Central memory CD8-positive, alpha-beta T cell (primary cell): ENCODE data around the gene LIPC.
A peak's percentile ranks its signal among the peaks of the same experiment; 100 is the strongest.

Experiments used
- ATAC-seq: fragments of 150-1000 bp; cut with Tn5 transposase; replicated peaks from 2 replicates; pipeline ENCODE4 v1.10.0; 2022; ENCODE audit warnings: mild to moderate bottlenecking, moderate FRiP score, moderate number of reproducible peaks; ENCODE audit not compliant: poor library complexity, severe bottlenecking; ENCODE audit errors: extremely low read depth
- DNase-seq, 2 donors: peaks; one replicate each; pipeline ENCODE4 v3.0.0; 2021; ENCODE audit warnings: low spot score in 2 of 2
- H3K27ac Mint-ChIP-seq: one replicate; pipeline ENCODE4 v1.8.0; 2022; ENCODE audit warnings: low read depth, mild to moderate bottlenecking, moderate library complexity, mixed read lengths
- H3K27me3 Mint-ChIP-seq: one replicate; pipeline ENCODE4 v1.8.0; 2022; ENCODE audit warnings: mixed read lengths
- H3K36me3 Mint-ChIP-seq: one replicate; pipeline ENCODE4 v1.8.0; 2022; ENCODE audit warnings: mild to moderate bottlenecking, moderate library complexity, mixed read lengths; ENCODE audit not compliant: insufficient read depth
- H3K4me1 Mint-ChIP-seq: one replicate; pipeline ENCODE4 v1.8.0; 2022; ENCODE audit warnings: mixed read lengths
- H3K4me3 Mint-ChIP-seq: one replicate; pipeline ENCODE4 v1.8.0; 2022; ENCODE audit warnings: mild to moderate bottlenecking, moderate library complexity, mixed read lengths
- H3K9me3 Mint-ChIP-seq: one replicate; pipeline ENCODE4 v1.8.0; 2022; ENCODE audit warnings: mixed read lengths

LIPC gene

DNA sequence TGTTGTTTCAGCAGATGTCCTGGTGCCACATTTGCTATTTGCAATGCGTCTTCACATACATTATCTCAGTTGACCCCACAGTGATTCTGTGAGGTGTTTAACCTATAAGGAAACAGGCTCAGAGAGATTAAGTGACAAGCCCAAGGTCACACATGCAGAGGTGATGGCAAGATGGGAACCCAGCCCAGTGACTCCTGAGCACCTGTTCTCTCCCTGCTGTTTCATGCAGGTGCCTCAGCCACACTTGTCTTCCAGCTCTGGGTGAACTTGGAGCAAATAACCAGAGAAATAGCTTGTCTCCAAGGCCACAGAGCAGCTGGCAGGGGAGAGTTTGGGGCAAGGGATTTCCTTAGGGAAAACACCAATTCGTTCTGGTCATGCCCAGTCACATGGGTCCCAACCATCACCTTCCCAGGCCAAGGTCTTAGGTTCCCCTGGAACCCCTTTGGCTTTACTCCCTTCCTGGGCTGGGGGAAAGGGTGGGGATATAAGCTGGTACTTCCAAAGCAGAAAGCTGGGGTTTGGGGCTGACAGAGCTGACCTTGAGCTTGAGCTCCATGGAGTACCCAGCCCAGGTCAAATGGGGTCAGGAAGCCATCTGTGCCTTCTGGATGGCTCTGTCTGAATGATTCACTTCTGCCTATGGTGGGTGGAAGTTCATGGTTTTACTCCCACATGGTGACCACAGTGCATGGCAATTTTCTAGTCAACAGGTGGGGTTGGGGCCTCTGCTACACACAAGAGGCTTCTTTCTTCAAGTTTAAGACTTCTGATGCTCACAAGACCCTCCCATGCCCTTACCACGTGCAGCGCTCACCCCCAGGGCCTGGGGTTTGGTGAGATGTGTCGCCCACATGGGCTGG lies 22.4 kb downstream of the LIPC start:
- Mint-ChIP-seq H3K4me1 (peaks cover 22% of the 10 kb centered on the region), H3K27me3 (no peaks in the 10 kb centered on the region), H3K4me3 (no peak overlapping the region), H3K27ac (no peak overlapping the region), H3K36me3 (peaks cover 3% of the 10 kb centered on the region), H3K9me3 (no peaks in the 10 kb centered on the region)
- ATAC-seq: no peak
- DNase-seq: no peak

DNA sequence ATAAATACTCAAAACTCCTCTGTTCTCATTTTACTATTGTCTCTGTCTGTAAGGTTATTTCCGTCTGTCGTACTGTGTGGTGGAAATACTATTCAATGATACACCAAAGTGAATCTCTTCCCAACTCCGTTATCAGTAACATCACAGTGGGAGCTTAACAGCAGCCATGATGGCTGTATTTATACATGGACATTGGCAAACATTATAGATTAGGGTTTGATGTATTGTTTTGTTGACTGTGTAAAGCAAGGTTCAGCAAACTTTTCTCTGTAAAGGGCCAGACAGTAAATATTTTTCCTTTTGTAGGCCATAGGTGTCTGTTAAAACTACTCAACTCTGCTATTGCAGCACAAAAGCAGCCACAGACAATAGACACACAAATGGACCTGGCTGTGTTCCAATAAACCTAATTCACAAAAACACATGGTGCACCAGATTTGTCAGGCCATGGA lies 23.2 kb downstream of the LIPC start:
- DNase-seq: no peak
- H3K9me3 Mint-ChIP-seq: no peaks in the 10 kb centered on the region
- no peak overlapping the region for H3K4me3 Mint-ChIP-seq
- no peak for ATAC-seq
- H3K4me1 Mint-ChIP-seq: peaks cover 23% of the 10 kb centered on the region
- H3K27ac Mint-ChIP-seq: no peak overlapping the region
- peaks cover 3% of the 10 kb centered on the region for H3K36me3 Mint-ChIP-seq
- H3K27me3 Mint-ChIP-seq: no peaks in the 10 kb centered on the region

DNA sequence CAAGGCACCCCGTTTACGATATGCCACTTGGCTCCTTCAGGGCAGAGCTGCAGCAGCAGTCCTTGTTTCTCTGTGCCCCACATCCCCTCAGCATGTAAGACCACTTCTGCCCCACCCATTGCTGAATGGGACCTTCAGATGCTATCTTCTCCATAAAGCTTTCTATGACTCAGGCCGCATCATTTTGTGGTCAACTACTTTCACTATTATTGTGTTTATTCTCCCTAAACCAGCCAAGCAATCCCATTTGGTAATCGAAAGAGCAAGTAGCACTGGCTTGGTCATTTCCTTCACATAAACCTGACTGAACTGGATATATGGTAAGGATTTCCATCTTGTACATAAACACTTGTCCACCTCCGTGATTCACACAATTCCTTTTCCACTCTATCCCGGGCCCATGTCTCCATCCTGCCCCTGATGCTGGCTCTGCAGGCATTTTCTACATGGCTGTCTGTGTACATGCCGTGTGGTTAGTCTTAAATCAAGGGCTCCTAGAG lies 25.7 kb downstream of the LIPC start:
- no peak for DNase-seq
- peaks cover 40% of the 10 kb centered on the region for H3K4me1 Mint-ChIP-seq
- peak; percentile 55 for ATAC-seq

DNA sequence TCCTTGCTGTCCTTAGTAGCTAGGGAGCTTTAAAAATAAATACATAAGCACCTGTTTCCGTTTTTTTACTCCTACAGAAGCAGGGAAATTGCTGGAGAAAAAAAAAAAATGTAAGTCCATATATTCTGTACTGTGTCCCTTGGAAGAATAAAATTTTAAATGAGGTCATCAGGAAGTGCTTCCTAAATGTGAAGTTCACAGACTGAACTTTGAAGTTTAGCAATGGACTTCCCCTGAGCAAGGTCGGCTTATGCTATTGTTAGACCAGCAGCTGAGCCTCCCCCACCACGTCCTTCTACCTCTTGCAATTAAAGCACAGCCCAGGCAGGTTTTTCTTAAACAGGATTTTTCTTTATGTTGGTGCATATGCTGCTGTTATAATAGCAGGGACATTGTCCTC lies 26.3 kb downstream of the LIPC start:
- peak overlapping the region; percentile 51 for H3K4me3 Mint-ChIP-seq
- ATAC-seq (no peak), DNase-seq (no peak)
- H3K4me1 Mint-ChIP-seq: peaks cover 45% of the 10 kb centered on the region
- no peaks in the 10 kb centered on the region for H3K9me3 Mint-ChIP-seq
- no peaks in the 10 kb centered on the region for H3K27me3 Mint-ChIP-seq
- H3K36me3 Mint-ChIP-seq: peaks cover 3% of the 10 kb centered on the region
- no peak overlapping the region for H3K27ac Mint-ChIP-seq

More for the DNA sequence above, 25.7 kb downstream of the LIPC start:
- peak overlapping the region; percentile 60 for H3K27ac Mint-ChIP-seq
- no peaks in the 10 kb centered on the region for H3K9me3 Mint-ChIP-seq
- H3K27me3 Mint-ChIP-seq: no peaks in the 10 kb centered on the region
- peaks cover 3% of the 10 kb centered on the region for H3K36me3 Mint-ChIP-seq
- H3K4me3 Mint-ChIP-seq: peak overlapping the region; percentile 51

DNA sequence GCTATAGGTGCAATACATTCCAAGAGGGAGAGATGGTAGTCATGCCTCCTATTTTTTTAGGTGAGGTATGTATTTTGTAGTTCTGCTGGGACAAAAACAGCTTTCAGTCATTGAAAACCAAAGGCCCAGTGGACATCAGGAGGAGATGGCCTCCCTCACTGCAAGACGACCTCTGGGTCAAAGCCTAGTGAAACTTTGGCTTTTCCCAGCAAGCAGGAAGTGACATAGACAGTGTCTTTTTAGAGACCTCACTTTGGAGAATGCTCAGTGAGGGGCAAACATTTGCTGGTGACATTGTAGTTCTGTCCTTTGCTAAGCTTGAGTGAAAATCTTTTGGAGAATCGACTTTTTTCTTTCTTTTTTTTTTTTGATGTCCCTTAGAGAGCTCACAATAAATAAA lies 27.3 kb downstream of the LIPC start:
- H3K27ac Mint-ChIP-seq: no peak overlapping the region
- peaks cover 54% of the 10 kb centered on the region for H3K4me1 Mint-ChIP-seq
- H3K4me3 Mint-ChIP-seq: no peak overlapping the region
- no peaks in the 10 kb centered on the region for H3K27me3 Mint-ChIP-seq
- peaks cover 3% of the 10 kb centered on the region for H3K36me3 Mint-ChIP-seq
- H3K9me3 Mint-ChIP-seq: no peaks in the 10 kb centered on the region
- no peak for DNase-seq
- ATAC-seq: no peak

DNA sequence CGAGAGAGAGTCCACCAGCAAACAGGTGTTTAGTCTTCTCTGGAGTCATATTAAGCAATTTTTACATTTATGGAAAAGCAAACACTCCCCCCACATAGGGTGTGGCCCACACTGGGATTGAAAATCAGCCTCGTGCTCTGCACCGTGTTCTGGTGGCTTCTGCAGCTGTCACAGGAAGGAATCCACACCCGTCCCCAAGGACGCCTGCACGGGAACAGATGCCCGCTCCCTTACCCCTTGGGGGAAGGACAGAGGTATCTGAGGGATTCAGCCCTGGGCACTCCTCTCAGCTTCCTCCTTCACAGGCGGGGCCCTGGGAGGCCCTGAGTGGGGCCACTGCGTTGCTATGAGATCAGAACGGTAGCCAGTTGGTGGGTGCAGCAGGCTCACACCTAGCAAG lies 27.8 kb downstream of the LIPC start:
- Mint-ChIP-seq H3K4me3 (no peak overlapping the region), H3K4me1 (peaks cover 59% of the 10 kb centered on the region), H3K27me3 (no peaks in the 10 kb centered on the region), H3K9me3 (no peaks in the 10 kb centered on the region), H3K36me3 (peaks cover 3% of the 10 kb centered on the region), H3K27ac (no peak overlapping the region)
- ATAC-seq (no peak), DNase-seq (no peak)

DNA sequence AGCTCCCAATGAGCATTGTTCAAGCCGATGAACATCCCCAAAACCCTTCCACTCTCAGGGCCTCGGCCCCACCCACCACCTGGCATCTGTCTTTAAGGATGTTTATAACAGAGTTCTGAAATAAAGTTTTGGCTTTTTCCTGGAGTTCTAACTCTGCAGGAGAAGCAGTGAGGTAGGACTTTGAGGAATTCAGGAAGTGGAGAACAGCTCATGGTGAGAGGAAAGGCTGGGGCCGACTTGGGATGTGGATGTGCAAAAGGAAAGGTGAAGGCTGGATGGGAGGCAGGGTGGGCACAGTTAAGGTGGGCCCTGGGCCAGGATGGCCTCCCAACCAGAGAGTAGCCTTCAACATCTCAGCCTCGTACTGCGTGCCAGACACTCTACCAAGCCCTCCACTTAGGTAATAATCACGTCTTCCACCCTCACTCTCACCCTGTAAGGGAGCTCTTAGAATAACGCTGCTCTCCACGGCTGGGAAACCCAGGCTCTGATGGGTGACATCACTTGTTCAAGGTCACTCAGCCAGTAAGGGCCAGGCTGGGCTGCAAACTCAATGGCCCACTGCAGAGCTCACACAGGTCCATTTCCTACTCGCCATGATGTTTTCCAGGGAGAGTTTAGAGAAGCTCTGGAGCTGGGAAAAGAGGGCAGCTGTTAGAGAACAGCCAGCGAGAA lies 28.5 kb downstream of the LIPC start:
- Mint-ChIP-seq H3K9me3 (no peaks in the 10 kb centered on the region), H3K4me1 (peaks cover 59% of the 10 kb centered on the region)

DNA sequence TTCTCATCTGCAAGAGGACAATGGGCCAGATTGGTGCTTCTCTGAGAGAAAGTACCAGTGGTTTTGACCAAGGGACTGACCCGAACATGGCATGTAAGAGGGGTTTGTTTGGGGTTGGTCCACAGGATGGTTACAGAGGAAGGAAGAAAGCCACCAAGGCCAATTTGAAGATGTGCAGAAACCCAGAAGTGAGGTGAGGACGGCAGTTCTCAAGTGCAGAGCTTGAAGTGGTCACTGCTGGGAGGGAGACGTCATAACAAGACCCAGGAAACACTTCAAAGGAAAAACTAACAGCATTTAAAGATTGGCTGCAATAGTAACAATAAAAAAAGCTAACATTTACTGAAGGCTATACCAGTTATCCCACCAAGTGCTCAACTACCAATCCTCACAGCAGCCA lies 29.1 kb downstream of the LIPC start:
- Mint-ChIP-seq H3K27ac (no peak overlapping the region), H3K4me1 (peaks cover 59% of the 10 kb centered on the region), H3K27me3 (no peaks in the 10 kb centered on the region), H3K4me3 (no peak overlapping the region), H3K9me3 (no peaks in the 10 kb centered on the region), H3K36me3 (peaks cover 3% of the 10 kb centered on the region)
- no peak for DNase-seq
- ATAC-seq: no peak

More for the DNA sequence above, 28.5 kb downstream of the LIPC start:
- Mint-ChIP-seq H3K27me3 (no peaks in the 10 kb centered on the region), H3K27ac (no peak overlapping the region), H3K4me3 (no peak overlapping the region), H3K36me3 (peaks cover 3% of the 10 kb centered on the region)
- DNase-seq (no peak), ATAC-seq (no peak)

DNA sequence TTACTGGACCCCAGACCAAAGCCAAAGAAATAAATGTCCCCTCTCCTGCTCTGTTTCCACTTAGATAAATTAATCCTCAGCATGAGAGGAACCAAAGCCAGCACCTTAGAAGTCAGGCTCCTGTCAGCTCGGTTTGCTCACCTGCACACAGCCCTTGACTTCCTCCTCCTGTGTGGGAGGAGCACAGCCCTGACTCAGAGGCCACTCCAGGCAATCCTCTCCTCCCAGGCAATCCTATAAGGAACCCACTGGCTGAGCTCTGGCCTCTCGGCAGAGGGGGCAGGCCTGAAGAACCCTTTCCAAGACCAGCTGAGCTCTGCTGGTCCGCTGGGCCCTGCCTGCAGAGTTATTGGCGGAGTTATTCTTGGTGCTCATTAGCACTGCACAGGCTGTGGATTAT lies 30.8 kb downstream of the LIPC start:
- H3K4me3 Mint-ChIP-seq: no peak overlapping the region
- peaks cover 54% of the 10 kb centered on the region for H3K4me1 Mint-ChIP-seq
- DNase-seq (no peak), ATAC-seq (no peak)
- H3K9me3 Mint-ChIP-seq: no peaks in the 10 kb centered on the region
- peak overlapping the region; percentile 72 for H3K27ac Mint-ChIP-seq
- H3K36me3 Mint-ChIP-seq: peaks cover 2% of the 10 kb centered on the region
- no peaks in the 10 kb centered on the region for H3K27me3 Mint-ChIP-seq

DNA sequence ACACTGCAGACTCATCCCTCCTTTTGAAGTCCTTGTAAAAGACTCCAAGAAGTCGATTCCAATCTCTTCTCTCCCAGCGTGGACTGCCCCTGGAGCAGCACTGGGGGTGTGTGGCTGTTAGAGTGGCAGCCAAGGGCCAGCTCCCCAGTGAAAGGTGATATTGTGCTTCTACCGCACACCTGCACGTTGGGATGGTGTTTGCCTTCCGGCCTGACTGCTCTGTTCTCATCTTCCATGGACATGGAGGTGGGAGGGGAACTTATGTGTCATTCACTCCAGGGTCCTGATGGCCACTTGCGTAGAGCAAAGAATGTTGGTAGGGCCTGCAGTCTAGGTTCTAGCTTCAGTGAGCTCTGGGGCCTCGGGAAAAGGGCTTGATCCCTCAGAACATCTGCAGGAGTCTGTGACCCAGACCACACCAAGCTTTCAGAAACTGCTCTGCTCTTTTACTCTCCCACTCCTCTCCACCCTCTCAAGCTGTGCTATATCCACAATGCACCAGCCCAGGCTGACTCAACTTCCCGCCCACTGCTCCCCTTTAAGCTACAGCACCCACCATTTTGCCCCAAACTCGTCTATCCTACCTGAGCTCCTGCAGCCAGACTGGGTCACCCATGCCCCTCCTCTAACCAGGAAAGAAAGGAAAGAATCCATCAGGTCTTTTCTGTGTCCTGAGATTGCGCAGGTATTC lies 31.3 kb downstream of the LIPC start:
- H3K4me1 Mint-ChIP-seq: peaks cover 48% of the 10 kb centered on the region
- no peak for ATAC-seq
- H3K9me3 Mint-ChIP-seq: no peaks in the 10 kb centered on the region
- no peak overlapping the region for H3K4me3 Mint-ChIP-seq
- no peak overlapping the region for H3K27ac Mint-ChIP-seq
- H3K36me3 Mint-ChIP-seq: no peaks in the 10 kb centered on the region
- DNase-seq: no peak
- no peaks in the 10 kb centered on the region for H3K27me3 Mint-ChIP-seq

DNA sequence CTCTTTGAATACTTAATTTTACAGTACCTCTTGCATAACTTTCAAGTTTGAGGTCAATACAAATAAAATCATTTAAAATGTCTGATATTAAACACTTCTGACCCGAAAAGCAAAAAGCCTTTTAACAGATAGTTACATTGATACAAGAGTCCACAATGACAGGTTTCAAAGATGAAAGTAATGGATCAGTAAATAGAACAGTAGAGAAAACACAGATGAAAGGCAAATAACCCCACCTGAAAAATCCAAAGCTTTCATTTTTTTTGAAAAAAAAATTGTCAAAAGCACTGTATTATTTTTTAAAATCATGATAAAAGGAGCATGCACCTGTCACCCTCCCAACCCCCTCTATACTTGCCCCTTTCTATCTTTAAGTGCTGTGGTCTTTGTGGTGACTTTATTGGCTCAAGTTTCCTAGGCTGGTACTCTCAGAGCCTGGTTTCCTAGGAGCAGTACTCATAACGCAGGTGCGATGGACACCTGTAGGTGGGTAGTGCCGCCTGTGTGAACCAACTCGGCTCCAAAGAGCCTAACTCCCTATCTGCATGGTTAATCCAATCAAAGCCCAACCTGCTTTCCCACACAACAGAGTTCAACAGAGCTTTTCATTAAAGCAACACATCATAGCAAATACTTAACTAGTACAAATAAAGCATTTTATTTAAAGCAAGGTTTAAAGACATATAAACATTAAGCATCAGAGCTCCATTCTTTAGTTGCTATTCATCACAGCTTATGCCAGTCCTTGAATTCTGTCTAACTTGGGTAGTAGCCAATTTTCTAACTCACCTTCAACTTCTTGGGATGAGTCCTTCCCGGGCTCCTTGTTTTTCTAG lies 32.2 kb downstream of the LIPC start:
- no peak overlapping the region for H3K27ac Mint-ChIP-seq
- H3K4me1 Mint-ChIP-seq: peaks cover 39% of the 10 kb centered on the region
- no peak overlapping the region for H3K4me3 Mint-ChIP-seq
- DNase-seq: no peak
- no peak for ATAC-seq
- H3K36me3 Mint-ChIP-seq: no peaks in the 10 kb centered on the region
- no peaks in the 10 kb centered on the region for H3K27me3 Mint-ChIP-seq
- no peaks in the 10 kb centered on the region for H3K9me3 Mint-ChIP-seq

DNA sequence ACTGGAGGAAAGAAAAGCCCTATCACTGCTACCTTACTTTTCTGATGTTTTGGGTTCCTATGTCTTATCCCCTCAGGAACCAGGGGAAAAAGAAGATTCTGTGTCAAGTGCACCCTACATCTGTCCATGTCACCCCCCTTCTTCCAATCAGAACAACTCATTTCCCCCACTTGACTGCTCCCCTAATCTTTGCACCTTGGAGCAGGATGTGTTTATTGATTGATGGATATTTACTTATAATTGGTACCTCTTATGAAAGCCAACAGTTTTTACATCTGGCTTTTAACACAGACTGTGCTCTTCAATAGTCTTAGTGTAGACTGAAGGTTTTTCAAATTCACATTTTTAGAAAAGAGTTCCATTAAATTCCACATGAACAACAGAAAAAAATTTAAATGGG lies 33.3 kb downstream of the LIPC start:
- H3K4me3 Mint-ChIP-seq: no peak overlapping the region
- DNase-seq (no peak), ATAC-seq (no peak)
- no peak overlapping the region for H3K27ac Mint-ChIP-seq
- H3K9me3 Mint-ChIP-seq: no peaks in the 10 kb centered on the region
- no peaks in the 10 kb centered on the region for H3K27me3 Mint-ChIP-seq
- H3K36me3 Mint-ChIP-seq: peaks cover 2% of the 10 kb centered on the region
- H3K4me1 Mint-ChIP-seq: peaks cover 37% of the 10 kb centered on the region
